Stimulated activated naive CD8-positive, alpha-beta T cell treated with anti-CD3 and anti-CD28 coated beads, Interleukin-15, Interleukin-2, amounts not matched to agents 100 ng/mL and 50 ng/mL, for 24 hours (primary cell): ENCODE data around the gene VPS39.
"Not testable (repeated sequence)": the region's sequence is repeated elsewhere in the genome, so short reads cannot be mapped to it uniquely, and the experiment has no call there.

Experiments
- H3K27ac Mint-ChIP-seq: one replicate; pipeline ENCODE4 v1.8.0; 2021; ENCODE audit warnings: mild to moderate bottlenecking, mixed read lengths
- H3K27me3 Mint-ChIP-seq: one replicate; pipeline ENCODE4 v1.8.0; 2021; ENCODE audit warnings: mixed read lengths
- H3K36me3 Mint-ChIP-seq: one replicate; pipeline ENCODE4 v1.8.0; 2021; ENCODE audit warnings: low read depth, mixed read lengths
- H3K4me1 Mint-ChIP-seq: one replicate; pipeline ENCODE4 v1.8.0; 2021; ENCODE audit warnings: low read depth, mixed read lengths
- H3K4me3 Mint-ChIP-seq: one replicate; pipeline ENCODE4 v1.8.0; 2021; ENCODE audit warnings: mild to moderate bottlenecking, mixed read lengths
- H3K9me3 Mint-ChIP-seq: one replicate; pipeline ENCODE4 v1.8.0; 2021; ENCODE audit warnings: mixed read lengths

Gene VPS39

GRCh38 chr15:42207674-42208579, at the start of gene VPS39:
Gene VPS39, minus strand, starts transcription at chr15:42208304. Its CDS starts 151 bp downstream, at chr15:42208153.
- Mint-ChIP-seq H3K9me3 (peaks cover 3% of the 10 kb centered on the region), H3K27ac (peak within 1 kb of the TSS; percentile 96), H3K4me1 (peaks cover 39% of the 10 kb centered on the region), H3K4me3 (peak within 1 kb of the TSS; percentile 99), H3K27me3 (no peaks in the 10 kb centered on the region), H3K36me3 (peaks cover 31% of the 10 kb centered on the region)

GRCh38 chr15:42253300-42253699, 45.2 kb upstream of the VPS39 start:
- Mint-ChIP-seq H3K36me3 (peaks cover 54% of the 10 kb centered on the region), H3K27ac (no peak overlapping the region), H3K9me3 (peaks cover 6% of the 10 kb centered on the region), H3K4me3 (no peak overlapping the region), H3K4me1 (no peaks in the 10 kb centered on the region), H3K27me3 (no peaks in the 10 kb centered on the region)

- peaks cover 65% of the 10 kb centered on the region for H3K36me3 Mint-ChIP-seq
- H3K9me3 Mint-ChIP-seq, result no peaks in the 10 kb centered on the region
- H3K27me3 Mint-ChIP-seq, result no peaks in the 10 kb centered on the region
- no peak overlapping the region for H3K27ac Mint-ChIP-seq
- peaks cover 2% of the 10 kb centered on the region for H3K4me1 Mint-ChIP-seq
- H3K4me3 Mint-ChIP-seq, result no peak overlapping the region
These were observed 32.7 kb upstream of the VPS39 start for GRCh38 chr15:42240823-42241222.

GRCh38 chr15:42239528-42240182, 31.6 kb upstream of the VPS39 start:
- no peak overlapping the region for H3K4me3 Mint-ChIP-seq
- peaks cover 72% of the 10 kb centered on the region for H3K36me3 Mint-ChIP-seq
- no peaks in the 10 kb centered on the region for H3K4me1 Mint-ChIP-seq
- no peaks in the 10 kb centered on the region for H3K27me3 Mint-ChIP-seq
- H3K27ac Mint-ChIP-seq, result no peak overlapping the region
- H3K9me3 Mint-ChIP-seq, result no peaks in the 10 kb centered on the region

GRCh38 chr15:42233107-42233506, 25.0 kb upstream of the VPS39 start:
- H3K4me3 Mint-ChIP-seq, result no peak overlapping the region
- peaks cover 48% of the 10 kb centered on the region for H3K36me3 Mint-ChIP-seq
- no peaks in the 10 kb centered on the region for H3K4me1 Mint-ChIP-seq
- H3K27me3 Mint-ChIP-seq, result no peaks in the 10 kb centered on the region
- H3K9me3 Mint-ChIP-seq, result no peaks in the 10 kb centered on the region
- H3K27ac Mint-ChIP-seq, result no peak overlapping the region

- H3K36me3 Mint-ChIP-seq, result peaks cover 44% of the 10 kb centered on the region
- H3K4me1 Mint-ChIP-seq, result no peaks in the 10 kb centered on the region
- no peaks in the 10 kb centered on the region for H3K9me3 Mint-ChIP-seq
- no peak overlapping the region for H3K27ac Mint-ChIP-seq
- no peak overlapping the region for H3K4me3 Mint-ChIP-seq
- no peaks in the 10 kb centered on the region for H3K27me3 Mint-ChIP-seq
These were observed 24.5 kb upstream of the VPS39 start for GRCh38 chr15:42232606-42233005.

- Mint-ChIP-seq H3K27me3 (no peaks in the 10 kb centered on the region), H3K27ac (no peak overlapping the region), H3K9me3 (no peaks in the 10 kb centered on the region), H3K4me3 (no peak overlapping the region), H3K4me1 (no peaks in the 10 kb centered on the region), H3K36me3 (peaks cover 37% of the 10 kb centered on the region)
These were observed 23.0 kb upstream of the VPS39 start for GRCh38 chr15:42231088-42231487.

- H3K27me3 Mint-ChIP-seq, H3K4me3 Mint-ChIP-seq, H3K4me1 Mint-ChIP-seq, H3K27ac Mint-ChIP-seq, H3K9me3 Mint-ChIP-seq: not testable (repeated sequence)
- H3K36me3 Mint-ChIP-seq, result peaks cover 36% of the 10 kb centered on the region
These were observed 20.9 kb upstream of the VPS39 start for GRCh38 chr15:42228981-42229380.

- H3K9me3 Mint-ChIP-seq, result no peaks in the 10 kb centered on the region
- no peak overlapping the region for H3K4me3 Mint-ChIP-seq
- no peaks in the 10 kb centered on the region for H3K27me3 Mint-ChIP-seq
- H3K36me3 Mint-ChIP-seq, result peaks cover 38% of the 10 kb centered on the region
- H3K4me1 Mint-ChIP-seq, result no peaks in the 10 kb centered on the region
- H3K27ac Mint-ChIP-seq, result no peak overlapping the region
These were observed 19.9 kb upstream of the VPS39 start for GRCh38 chr15:42228036-42228435.

- peaks cover 30% of the 10 kb centered on the region for H3K36me3 Mint-ChIP-seq
- no peak overlapping the region for H3K27ac Mint-ChIP-seq
- H3K27me3 Mint-ChIP-seq, result no peaks in the 10 kb centered on the region
- H3K4me1 Mint-ChIP-seq, result no peaks in the 10 kb centered on the region
- no peaks in the 10 kb centered on the region for H3K9me3 Mint-ChIP-seq
- no peak overlapping the region for H3K4me3 Mint-ChIP-seq
These were observed 18.5 kb upstream of the VPS39 start for GRCh38 chr15:42226648-42227047.

- peaks cover 20% of the 10 kb centered on the region for H3K4me1 Mint-ChIP-seq
- H3K27me3 Mint-ChIP-seq, result no peaks in the 10 kb centered on the region
These were observed 12.1 kb upstream of the VPS39 start for GRCh38 chr15:42220216-42220615.

GRCh38 chr15:42218953-42219592, 11.0 kb upstream of the VPS39 start:
- Mint-ChIP-seq H3K27me3 (no peaks in the 10 kb centered on the region), H3K36me3 (peaks cover 56% of the 10 kb centered on the region), H3K4me3 (no peak overlapping the region), H3K4me1 (peaks cover 27% of the 10 kb centered on the region), H3K9me3 (no peaks in the 10 kb centered on the region), H3K27ac (peak overlapping the region; percentile 1)

More at GRCh38 chr15:42220216-42220615, 12.1 kb upstream of the VPS39 start:
- Mint-ChIP-seq H3K9me3 (no peaks in the 10 kb centered on the region), H3K36me3 (peaks cover 58% of the 10 kb centered on the region), H3K4me3 (no peak overlapping the region), H3K27ac (no peak overlapping the region)

- no peaks in the 10 kb centered on the region for H3K27me3 Mint-ChIP-seq
- H3K4me1 Mint-ChIP-seq, result peaks cover 27% of the 10 kb centered on the region
- no peak overlapping the region for H3K4me3 Mint-ChIP-seq
- H3K9me3 Mint-ChIP-seq, result no peaks in the 10 kb centered on the region
- no peak overlapping the region for H3K27ac Mint-ChIP-seq
- H3K36me3 Mint-ChIP-seq, result peaks cover 56% of the 10 kb centered on the region
These were observed 9.5 kb upstream of the VPS39 start for GRCh38 chr15:42217568-42217967.

GRCh38 chr15:42215913-42216829, 8.1 kb upstream of the VPS39 start:
- Mint-ChIP-seq H3K4me1 (peaks cover 27% of the 10 kb centered on the region), H3K27me3 (no peaks in the 10 kb centered on the region), H3K9me3 (no peaks in the 10 kb centered on the region), H3K36me3 (peaks cover 67% of the 10 kb centered on the region), H3K27ac (peak overlapping the region; percentile 67), H3K4me3 (no peak overlapping the region)
